ENCODE results near the gene WWTR1. TPM values are rescaled to one million over a fixed set of nuclear protein-coding genes. Genes with fewer than 3 reads are reported as not detected.

WWTR1 gene
- total and polyA plus RNA-seq, 2 donors from 2014 or later = 23.3 to 117 TPM

DNA sequence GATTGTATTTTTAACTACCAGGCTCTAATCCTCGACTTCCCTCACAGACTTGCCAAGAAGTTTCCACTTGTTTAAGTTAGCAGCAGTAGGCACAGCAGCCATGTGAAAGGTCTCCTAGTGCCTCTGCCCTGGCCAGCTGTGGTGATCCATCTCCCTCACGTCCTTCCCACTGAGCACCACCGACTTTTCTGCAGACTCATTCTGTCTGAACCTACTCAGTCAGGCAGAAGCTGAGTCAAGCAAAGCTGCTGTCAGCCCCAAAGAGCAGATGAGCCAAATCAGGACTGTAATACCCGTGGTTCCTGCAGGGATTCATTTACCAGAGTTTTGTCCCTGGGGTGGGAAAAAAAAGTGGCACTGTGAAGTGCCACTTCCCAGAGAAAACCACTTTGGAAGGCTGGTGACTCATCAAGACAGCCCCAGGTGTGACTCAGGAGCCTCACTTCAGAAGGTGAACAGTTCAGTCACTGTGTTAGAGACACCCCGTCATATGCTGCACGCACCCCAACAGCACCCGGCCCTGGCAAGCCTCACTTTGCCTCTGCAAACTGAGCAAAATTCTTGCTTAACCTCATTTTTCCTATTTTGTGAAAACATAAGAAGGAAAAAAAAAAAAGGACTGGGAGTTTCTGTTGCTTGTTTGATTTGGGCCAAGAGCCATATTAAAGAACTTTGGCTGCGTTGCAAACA, 76.0 kb downstream of the WWTR1 start:
- no peak overlapping the region for H3K4me3 ChIP-seq (ENCODE audit: low read length in 3 of 3)
- H3K27me3 ChIP-seq (ENCODE audit: control insufficient read depth, insufficient read depth, low read length) = no peaks in the 10 kb centered on the region
- intact Hi-C loops (cut with DNase I) = no loop called here
- H3K9me3 ChIP-seq (ENCODE audit: control insufficient read depth in 2 of 3, insufficient read depth in 1 of 3, low read length in 3 of 3) = no peaks in the 10 kb centered on the region
- H3K9ac ChIP-seq (ENCODE audit: low read length in 3 of 3) = no peak overlapping the region
- FAIRE-seq = no peak
- TF ChIP-seq, protein P1, sequence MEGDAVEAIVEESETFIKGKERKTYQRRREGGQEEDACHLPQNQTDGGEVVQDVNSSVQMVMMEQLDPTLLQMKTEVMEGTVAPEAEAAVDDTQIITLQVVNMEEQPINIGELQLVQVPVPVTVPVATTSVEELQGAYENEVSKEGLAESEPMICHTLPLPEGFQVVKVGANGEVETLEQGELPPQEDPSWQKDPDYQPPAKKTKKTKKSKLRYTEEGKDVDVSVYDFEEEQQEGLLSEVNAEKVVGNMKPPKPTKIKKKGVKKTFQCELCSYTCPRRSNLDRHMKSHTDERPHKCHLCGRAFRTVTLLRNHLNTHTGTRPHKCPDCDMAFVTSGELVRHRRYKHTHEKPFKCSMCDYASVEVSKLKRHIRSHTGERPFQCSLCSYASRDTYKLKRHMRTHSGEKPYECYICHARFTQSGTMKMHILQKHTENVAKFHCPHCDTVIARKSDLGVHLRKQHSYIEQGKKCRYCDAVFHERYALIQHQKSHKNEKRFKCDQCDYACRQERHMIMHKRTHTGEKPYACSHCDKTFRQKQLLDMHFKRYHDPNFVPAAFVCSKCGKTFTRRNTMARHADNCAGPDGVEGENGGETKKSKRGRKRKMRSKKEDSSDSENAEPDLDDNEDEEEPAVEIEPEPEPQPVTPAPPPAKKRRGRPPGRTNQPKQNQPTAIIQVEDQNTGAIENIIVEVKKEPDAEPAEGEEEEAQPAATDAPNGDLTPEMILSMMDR (IDR thresholded peaks at IDR 0.05; ENCODE audit: borderline replicate concordance, extremely low read depth, insufficient read depth) = no peak
- H3K4me1 ChIP-seq (ENCODE audit: control insufficient read depth in 2 of 3, insufficient read depth in 2 of 3, low read depth in 1 of 3, low read length in 3 of 3) = peaks cover 0 to 13% (median 6%) of the 10 kb centered on the region in 3 donors
- no peak for DNase-seq
- no peaks in the 10 kb centered on the region for H3K36me3 ChIP-seq (ENCODE audit: control insufficient read depth in 2 of 3, insufficient read depth in 3 of 3, low read length in 3 of 3)
- H3K27ac ChIP-seq (ENCODE audit: low read depth in 2 of 2, low read length in 2 of 2) = no peak overlapping the region

DNA sequence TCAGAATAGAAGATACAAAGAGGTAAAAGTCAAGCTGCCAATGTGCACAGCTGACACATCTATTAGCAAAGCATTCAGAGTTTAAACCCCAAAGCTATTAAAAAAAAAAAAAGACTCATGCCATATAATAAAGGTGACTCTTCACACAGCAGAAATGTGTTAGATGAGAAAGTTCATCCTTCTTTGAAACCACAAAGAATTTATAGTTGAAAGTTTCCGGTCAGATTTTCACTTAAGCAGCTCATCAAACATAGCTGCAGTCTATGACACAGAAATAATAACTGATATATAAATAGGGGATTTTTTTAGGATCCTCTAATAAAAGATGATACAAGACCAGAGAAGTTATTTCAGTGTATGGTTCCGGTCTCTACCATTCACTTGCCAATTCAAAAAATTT, 76.6 kb downstream of the WWTR1 start:
- Histone ChIP-seq H3K36me3 (ENCODE audit: control insufficient read depth in 2 of 3, insufficient read depth in 3 of 3, low read length in 3 of 3) (no peaks in the 10 kb centered on the region), H3K9ac (ENCODE audit: low read length in 3 of 3) (no peak overlapping the region), H3K27me3 (ENCODE audit: control insufficient read depth, insufficient read depth, low read length) (no peaks in the 10 kb centered on the region), H3K9me3 (ENCODE audit: control insufficient read depth in 2 of 3, insufficient read depth in 1 of 3, low read length in 3 of 3) (no peaks in the 10 kb centered on the region), H3K4me1 (ENCODE audit: control insufficient read depth in 2 of 3, insufficient read depth in 2 of 3, low read depth in 1 of 3, low read length in 3 of 3) (peaks cover 0 to 11% (median 6%) of the 10 kb centered on the region in 3 donors), H3K4me3 (ENCODE audit: low read length in 3 of 3) (no peak overlapping the region), H3K27ac (ENCODE audit: low read depth in 2 of 2, low read length in 2 of 2) (no peak overlapping the region)
- intact Hi-C loops (cut with DNase I) = no loop called here
- no peak for DNase-seq
- TF ChIP-seq, protein P1 (IDR thresholded peaks at IDR 0.05; ENCODE audit: borderline replicate concordance, extremely low read depth, insufficient read depth) = no peak
- no peak for FAIRE-seq

DNA sequence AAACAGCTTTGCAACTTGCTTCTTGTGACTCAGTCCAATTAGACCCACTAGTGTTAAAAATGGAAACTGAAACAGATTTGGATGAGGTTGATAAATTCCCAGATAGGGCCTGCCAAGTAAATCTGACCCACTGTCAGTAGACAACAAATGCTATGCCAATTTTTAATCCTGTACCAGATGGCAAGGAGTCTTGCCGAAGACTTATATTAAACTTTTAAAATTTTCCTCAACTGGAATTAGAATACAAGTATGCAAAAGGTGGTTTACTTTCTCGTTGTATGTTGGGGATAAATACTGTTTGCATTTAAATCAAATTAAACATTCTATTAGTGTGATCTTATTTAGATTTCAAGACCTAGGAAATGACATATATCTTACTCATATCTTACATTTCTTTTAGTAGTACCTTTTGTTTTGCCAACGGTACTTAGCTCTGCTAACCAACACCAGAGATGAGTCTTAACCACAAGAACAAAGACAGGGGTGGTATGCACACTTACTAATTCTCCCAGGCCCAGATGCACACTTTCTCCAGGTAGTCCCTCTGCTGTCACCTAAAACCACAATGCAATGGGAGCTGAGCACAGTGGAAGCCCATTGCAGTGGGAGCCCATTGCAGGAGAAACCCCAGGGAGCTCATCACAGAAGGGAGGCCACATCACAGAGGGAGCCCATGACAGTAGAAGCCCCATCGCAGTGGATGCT, 77.8 kb downstream of the WWTR1 start:
- FAIRE-seq = no peak
- H3K4me1 ChIP-seq (ENCODE audit: control insufficient read depth in 2 of 3, insufficient read depth in 2 of 3, low read depth in 1 of 3, low read length in 3 of 3) = peaks cover 0 to 18% (median 12%) of the 10 kb centered on the region in 3 donors

More for the DNA sequence above, 77.8 kb downstream of the WWTR1 start:
- no peak overlapping the region for H3K9ac ChIP-seq (ENCODE audit: low read length in 3 of 3)
- no peaks in the 10 kb centered on the region for H3K9me3 ChIP-seq (ENCODE audit: control insufficient read depth in 2 of 3, insufficient read depth in 1 of 3, low read length in 3 of 3)
- H3K27me3 ChIP-seq (ENCODE audit: control insufficient read depth, insufficient read depth, low read length) = no peaks in the 10 kb centered on the region
- no peak overlapping the region for H3K4me3 ChIP-seq (ENCODE audit: low read length in 3 of 3)
- no peak overlapping the region for H3K27ac ChIP-seq (ENCODE audit: low read depth in 2 of 2, low read length in 2 of 2)
- H3K36me3 ChIP-seq (ENCODE audit: control insufficient read depth in 2 of 3, insufficient read depth in 3 of 3, low read length in 3 of 3) = no peaks in the 10 kb centered on the region
- TF ChIP-seq, protein P1 (IDR thresholded peaks at IDR 0.05; ENCODE audit: borderline replicate concordance, extremely low read depth, insufficient read depth) = no peak
- DNase-seq = no peak
- intact Hi-C loops (cut with DNase I) = no loop called here
